Brain microvascular endothelial cell (primary cell): ENCODE results near the gene TLCD5.

Experiments
- DNase-seq: peaks from one replicate; pipeline ENCODE4 v3.0.0-alpha.2; 2020
- H3K27ac ChIP-seq: fragments of 250-450 bp; sonication (Bioruptor Pico); 2 replicates; pipeline ENCODE4 v1.5.1; 2020; ENCODE audit warnings: mild to moderate bottlenecking, moderate library complexity
- H3K27me3 ChIP-seq: fragments of 250-450 bp; sonication (Bioruptor Pico); replicated peaks from 2 replicates; pipeline ENCODE4 v1.5.1; 2020; ENCODE audit warnings: mild to moderate bottlenecking
- H3K36me3 ChIP-seq: fragments of 250-450 bp; sonication (Bioruptor Pico); replicated peaks from 2 replicates; pipeline ENCODE4 v1.5.1; 2020; ENCODE audit warnings: mild to moderate bottlenecking
- H3K4me3 ChIP-seq: 2 replicates; pipeline ENCODE4 v1.5.1; 2011; ENCODE audit warnings: low read depth, mild to moderate bottlenecking, control low read depth, low read length, moderate library complexity
- CTCF ChIP-seq: IDR thresholded peaks from 2 replicates; pipeline ENCODE4 v1.5.1; 2011; ENCODE audit warnings: low read depth, mild to moderate bottlenecking, moderate library complexity, low read length, control low read depth, inconsistent platforms; ENCODE audit errors: missing control alignments
- in situ Hi-C: cut with HindIII; loops from 2 replicates; pipeline ENCODE4 v1.10.0; 2017; ENCODE audit warnings: low sequenced_read_pairs, low pct_ligation_motif_present

The TLCD5 gene

GRCh38 chr11:120331301-120331996 is 6.3 kb downstream of the TLCD5 start:
- peak; percentile 66 for DNase-seq
- H3K4me3 ChIP-seq, result no peak overlapping the region
- TF ChIP-seq CTCF, result no peak
- peak overlapping the region; percentile 77 for H3K27ac ChIP-seq
- in situ Hi-C loops, result no loop called here
- H3K36me3 ChIP-seq, result peaks cover 9% of the 10 kb centered on the region
- no peaks in the 10 kb centered on the region for H3K27me3 ChIP-seq

- no peak for TF ChIP-seq CTCF
- H3K4me3 ChIP-seq, result no peak overlapping the region
- peaks cover 9% of the 10 kb centered on the region for H3K36me3 ChIP-seq
- DNase-seq, result no peak
- in situ Hi-C loops, result no loop called here
- no peak overlapping the region for H3K27ac ChIP-seq
- H3K27me3 ChIP-seq, result no peaks in the 10 kb centered on the region
These were observed 8.0 kb downstream of the TLCD5 start for GRCh38 chr11:120332822-120333716.

GRCh38 chr11:120333801-120334200 is 8.7 kb downstream of the TLCD5 start:
- TF ChIP-seq CTCF, result no peak
- no peak overlapping the region for H3K27ac ChIP-seq
- no peak for DNase-seq
- peaks cover 9% of the 10 kb centered on the region for H3K36me3 ChIP-seq
- H3K4me3 ChIP-seq, result no peak overlapping the region
- in situ Hi-C loops, result no loop called here
- H3K27me3 ChIP-seq, result no peaks in the 10 kb centered on the region

- TF ChIP-seq CTCF, result no peak
- no peak overlapping the region for H3K4me3 ChIP-seq
- H3K27me3 ChIP-seq, result no peaks in the 10 kb centered on the region
- in situ Hi-C loops, result no loop called here
- no peak overlapping the region for H3K27ac ChIP-seq
- DNase-seq, result no peak
- peaks cover 9% of the 10 kb centered on the region for H3K36me3 ChIP-seq
These were observed 9.2 kb downstream of the TLCD5 start for GRCh38 chr11:120334332-120334731.

GRCh38 chr11:120334894-120335462 is 9.9 kb downstream of the TLCD5 start:
- H3K27ac ChIP-seq, result peak overlapping the region; percentile 76

More at GRCh38 chr11:120334894-120335462, 9.9 kb downstream of the TLCD5 start:
- peak; percentile 72 for TF ChIP-seq CTCF
- Histone ChIP-seq H3K27me3 (no peaks in the 10 kb centered on the region), H3K36me3 (peaks cover 7% of the 10 kb centered on the region), H3K4me3 (peak overlapping the region; percentile 67)
- DNase-seq, result peak; percentile 84
- in situ Hi-C loops, result no loop called here
